Left renal cortex interstitium (tissue), 4 donors: Measurements from ENCODE around the gene PDIA5. TPM values are rescaled to one million over a fixed set of nuclear protein-coding genes. Genes with fewer than 3 reads are reported as not detected.
"Not testable (repeated sequence)": the region's sequence is repeated elsewhere in the genome, so short reads cannot be mapped to it uniquely, and the experiment has no call there.

ENCODE experiments used
- DNase-seq, 4 donors: peaks; one replicate each; pipeline ENCODE4 v3.0.0-alpha.2; 2013; ENCODE audit warnings: low read depth in 4 of 4, low spot score in 2 of 4, missing footprints in 1 of 4
- polyA plus RNA-seq, 4 donors: library from polyadenylated mRNA; unstranded; fragments of 120-200 nt; gene quantifications; one replicate each; pipeline ENCODE4 v1.2.1, GENCODE V29; 2013; ENCODE audit not compliant: insufficient read length in 4 of 4

Gene PDIA5
- polyA plus RNA-seq, 4 donors: 23.4 to 29.8 (median 27.7) TPM

DNA sequence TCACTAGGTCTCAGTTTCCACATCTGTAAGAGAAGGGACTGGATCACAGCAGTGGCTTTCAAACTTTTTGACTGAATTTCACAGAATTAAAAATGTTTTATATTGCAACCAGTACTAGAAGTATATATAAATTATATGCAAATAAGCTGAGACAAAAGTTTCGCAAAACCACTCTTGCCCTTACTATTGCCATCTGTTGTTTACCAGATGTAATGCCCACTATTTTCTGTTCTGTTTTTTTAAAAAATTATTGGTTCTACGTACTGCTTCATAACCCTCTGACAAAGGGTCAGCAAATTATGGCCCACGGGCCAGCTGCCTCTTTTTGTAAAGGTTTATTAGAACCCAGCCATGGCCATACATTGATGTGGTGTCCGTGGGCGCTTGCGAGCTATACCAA lies 44.8 kb downstream of the PDIA5 start:
- DNase-seq: no peak

DNA sequence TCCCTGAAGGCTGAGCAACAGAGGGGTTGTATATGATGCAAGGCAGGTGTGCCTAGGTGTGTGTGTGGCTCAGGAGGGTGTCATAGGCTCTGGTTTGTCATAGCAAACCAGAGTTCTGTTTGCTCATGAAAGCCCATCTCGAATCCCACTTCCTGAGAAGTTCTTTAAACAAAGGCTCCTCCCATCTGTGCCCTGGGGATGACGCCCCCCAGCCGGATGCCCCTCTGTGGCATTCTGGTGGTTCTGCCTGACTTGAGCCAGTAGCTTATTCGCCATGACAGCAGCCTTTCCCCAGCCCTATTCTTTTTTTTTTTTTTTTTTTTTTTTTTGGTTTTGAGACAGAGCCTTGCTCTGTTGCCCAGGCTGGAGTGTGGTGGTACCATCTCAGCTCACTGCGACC lies 45.4 kb downstream of the PDIA5 start:
- no peak for DNase-seq

DNA sequence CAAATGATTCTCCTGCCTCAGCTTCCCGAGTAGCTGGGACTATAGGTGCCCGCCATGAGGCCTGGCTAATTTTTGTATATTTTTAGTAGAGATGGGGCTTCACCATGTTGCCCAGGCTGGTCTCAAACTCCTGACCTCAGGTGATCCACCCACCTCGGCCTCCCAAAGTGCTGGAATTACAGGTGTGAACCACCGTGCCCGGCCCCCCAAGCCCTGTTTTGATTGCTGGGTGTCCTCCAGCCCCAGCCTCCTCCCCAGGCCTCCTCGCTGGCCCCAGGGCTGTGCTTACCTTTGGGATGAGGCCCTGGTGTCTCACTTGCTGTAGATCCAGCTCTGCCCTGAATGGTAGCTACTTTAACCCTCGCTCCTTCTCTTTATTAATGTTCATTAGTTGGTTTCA lies 45.8 kb downstream of the PDIA5 start:
- not testable (repeated sequence) for DNase-seq

DNA sequence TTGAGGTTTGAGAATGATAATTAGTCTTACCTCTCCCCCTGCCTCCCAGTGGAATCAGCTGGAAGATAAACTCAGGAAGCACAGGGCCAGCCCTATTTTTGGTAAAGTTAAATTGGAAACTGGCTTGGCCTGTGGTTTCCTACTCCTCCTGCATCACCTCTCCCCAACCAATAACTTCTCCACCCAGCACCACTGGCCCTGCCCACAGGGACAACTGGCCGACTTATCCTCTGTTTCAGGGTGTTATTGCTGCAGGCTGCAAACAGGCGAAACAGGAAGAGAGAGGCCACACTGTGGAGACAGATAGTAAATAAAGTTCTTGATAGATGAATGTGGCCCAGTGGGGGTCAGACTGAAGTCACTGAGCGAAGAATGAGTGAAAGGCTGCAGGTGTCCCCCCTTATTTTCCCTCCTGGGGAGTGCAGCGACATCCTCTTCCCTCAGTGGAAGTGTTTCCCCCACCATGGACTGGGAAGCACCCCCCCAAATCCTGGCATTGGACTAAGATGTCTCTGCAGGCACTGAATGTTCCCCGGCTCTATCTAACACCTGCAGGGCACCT lies 47.1 kb downstream of the PDIA5 start:
- DNase-seq: no peak

DNA sequence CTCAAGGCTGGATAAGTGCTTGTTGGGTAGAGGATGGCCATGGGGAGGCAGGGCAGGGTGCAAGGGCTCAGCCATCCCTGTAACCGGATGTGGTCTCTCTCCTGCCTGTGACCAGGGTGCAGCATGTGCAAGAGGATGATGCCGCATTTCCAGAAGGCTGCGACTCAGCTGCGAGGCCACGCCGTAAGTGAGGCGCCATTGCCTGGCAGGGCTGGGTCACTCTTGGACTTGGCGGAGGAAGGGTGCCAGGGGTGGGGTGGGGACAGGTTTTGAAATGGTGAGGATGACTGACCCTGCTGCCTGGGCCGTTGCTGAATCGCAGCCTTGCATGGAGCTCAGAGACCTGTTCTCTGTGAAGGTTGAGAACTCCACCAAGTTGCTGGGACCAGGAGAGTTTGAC lies 49.3 kb downstream of the PDIA5 start:
- DNase-seq: no peak

DNA sequence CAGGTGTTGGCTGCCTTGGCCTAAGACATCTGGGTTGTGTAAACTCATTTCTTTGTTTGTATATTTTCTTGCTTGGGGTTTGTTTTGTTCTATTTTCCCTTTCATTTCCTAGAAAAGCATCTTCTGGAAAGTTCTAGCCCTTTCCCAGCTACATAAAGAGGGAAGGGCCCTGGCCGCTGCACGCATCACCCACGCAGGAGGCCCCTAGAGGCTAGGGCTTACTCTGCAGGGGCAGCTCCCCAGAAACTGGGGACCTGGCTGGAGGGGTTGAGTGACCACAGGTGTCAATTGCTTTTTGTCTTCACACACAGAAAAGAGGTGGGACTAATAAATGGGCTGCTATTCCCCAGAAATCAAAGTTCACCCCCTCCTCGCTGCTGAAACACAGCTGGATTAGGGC lies 52.6 kb downstream of the PDIA5 start:
- no peak for DNase-seq

DNA sequence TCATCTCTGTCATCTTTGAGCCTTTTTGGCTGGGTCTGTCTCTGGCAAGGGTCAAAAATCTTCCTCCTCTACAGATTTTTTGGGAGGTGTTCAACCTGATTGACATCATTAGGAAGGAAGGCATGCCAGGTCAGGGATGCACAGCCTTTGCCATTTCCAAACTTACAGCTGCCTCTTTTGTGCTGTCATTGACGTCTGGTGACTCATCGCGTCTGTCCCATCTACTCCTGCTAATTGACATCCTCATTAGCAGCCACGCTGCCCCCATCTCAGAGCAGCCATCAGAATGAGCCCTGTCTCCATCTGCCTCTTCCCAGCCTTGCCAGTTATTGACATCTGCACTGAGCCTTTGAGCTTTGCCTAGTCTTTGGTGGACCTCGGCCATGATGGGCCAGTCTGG lies 53.0 kb downstream of the PDIA5 start:
- DNase-seq: no peak

DNA sequence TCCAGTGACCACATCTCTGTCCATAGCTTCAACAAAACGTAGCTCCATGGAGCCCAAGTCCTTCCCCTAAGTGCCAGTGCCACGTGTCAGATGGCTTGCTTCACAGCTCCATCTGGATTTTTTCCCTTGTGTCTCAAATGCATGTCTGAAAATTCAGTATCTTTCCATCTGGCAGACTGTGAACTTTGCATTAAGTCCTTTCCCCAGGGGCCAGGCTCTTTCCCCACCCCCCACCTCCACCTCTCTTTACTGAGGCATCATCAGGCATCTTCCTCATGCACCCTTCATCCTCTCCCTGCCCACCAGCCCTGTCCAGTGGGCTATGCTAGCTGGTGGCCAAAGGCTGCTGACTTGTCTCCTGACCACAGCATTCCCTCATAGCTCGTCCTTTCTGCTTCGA lies 53.7 kb downstream of the PDIA5 start:
- no peak for DNase-seq

DNA sequence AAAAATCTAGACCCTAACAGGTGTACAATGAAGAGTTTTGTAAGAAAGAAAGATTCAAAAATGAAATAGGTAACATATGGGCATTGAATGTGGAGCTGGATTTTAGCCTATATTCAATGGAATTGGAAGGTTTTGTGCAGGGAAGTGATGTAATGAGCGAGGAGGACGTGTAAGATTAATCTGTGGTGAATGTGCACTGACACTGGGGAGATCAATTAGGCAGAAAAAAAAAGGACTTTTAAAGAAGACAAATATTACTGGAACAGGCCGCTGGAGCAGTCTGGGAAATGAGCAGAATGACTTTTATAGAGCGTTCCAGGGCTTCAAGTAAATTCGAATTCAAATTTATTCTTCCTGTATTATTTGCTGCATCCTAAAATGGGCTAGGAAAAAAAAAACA lies 55.2 kb downstream of the PDIA5 start:
- no peak for DNase-seq

DNA sequence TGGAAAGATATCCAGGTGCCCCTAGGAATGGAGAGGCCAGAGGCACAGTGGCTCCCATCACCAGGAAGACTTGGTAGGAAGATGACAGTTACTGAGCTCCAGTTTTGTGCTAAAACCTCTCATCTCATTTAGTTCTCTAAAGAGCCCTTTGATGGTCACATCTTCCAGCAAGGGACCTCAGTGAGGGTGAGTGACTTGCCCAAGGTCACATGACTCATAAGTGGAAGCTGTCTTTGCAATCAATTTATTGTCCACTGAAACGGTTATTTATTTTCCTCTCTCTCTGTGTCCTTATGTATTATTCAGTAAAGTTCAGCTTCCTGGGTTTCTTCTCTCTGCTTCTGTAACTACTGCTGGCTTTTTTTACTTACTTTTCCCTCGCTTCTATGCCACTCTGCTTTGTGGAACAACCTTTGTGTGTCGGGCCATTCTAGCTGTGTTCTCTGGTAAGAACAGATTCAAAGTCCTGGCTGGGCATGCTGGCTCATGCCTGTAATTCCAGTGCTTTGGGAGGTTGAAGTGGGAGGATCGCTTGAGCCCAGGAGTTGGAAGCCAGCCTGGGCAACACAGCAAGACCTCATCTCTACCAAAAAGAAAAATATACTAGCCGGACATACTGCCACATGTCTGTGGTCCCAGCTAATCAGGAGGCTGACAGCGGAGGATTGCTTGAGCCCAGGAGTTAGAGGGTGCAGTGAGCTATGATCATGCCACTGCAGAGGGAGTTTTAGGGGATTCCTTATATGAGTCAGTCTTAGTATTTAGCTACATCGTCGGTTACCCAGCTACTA lies 55.9 kb downstream of the PDIA5 start:
- no peak for DNase-seq

DNA sequence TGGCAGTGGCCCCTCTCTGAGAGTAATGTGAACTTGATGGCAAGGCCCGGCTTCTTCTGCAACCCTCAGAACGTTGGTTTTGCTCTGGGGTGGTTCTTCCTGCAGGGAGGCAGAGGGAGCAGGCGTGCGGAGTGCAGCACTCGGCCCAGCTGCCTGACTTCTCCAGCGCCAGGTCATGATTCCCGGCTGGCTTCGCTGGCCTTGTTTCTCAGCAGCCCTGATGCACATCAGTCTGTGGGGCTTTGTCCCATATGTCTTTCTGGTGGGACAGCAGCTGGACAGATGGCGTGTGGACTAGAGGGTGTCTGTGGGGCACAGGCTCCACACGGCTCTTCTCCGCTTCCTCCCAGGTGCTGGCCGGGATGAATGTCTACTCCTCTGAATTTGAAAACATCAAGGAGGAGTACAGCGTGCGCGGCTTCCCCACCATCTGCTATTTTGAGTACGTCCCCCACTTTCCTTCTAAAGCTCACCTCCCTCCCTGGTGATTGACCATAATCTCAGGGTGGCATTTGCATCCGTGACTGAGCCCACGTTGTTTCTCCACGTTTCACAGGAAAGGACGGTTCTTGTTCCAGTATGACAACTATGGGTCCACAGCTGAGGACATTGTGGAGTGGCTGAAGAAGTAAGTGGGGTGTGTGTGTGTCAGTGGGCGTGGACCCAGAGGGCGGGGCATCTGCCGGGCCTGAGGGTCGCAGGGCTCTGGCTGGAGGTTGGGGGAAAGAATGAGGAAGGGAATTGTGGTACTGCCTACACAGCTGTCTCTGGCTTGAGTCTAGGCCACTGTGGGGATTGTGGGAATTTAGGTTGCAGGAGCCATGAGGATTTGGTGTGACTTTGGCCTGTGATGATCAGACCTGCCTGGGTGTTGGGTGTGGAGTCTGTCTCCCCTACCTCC lies 57.1 kb downstream of the PDIA5 start:
- DNase-seq: no peak

DNA sequence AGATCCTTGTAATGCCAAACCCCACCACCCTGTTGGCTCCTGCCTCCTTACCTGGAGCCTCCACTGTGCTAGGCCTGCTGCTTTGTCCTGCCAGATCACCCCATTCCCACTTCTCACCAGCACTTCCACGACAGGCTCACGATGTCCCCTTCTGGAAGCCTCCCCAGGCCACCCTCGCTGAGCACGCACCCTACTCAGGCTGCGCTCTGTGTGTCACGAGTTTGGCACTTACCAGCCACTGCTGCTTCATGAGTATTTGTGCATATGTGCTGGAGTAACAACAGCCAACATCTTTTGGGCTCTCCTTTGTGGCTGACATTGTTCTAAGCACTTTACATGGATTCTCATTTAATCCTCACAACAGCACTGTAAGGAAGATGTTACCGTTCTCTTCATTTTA lies 58.1 kb downstream of the PDIA5 start:
- no peak for DNase-seq

DNA sequence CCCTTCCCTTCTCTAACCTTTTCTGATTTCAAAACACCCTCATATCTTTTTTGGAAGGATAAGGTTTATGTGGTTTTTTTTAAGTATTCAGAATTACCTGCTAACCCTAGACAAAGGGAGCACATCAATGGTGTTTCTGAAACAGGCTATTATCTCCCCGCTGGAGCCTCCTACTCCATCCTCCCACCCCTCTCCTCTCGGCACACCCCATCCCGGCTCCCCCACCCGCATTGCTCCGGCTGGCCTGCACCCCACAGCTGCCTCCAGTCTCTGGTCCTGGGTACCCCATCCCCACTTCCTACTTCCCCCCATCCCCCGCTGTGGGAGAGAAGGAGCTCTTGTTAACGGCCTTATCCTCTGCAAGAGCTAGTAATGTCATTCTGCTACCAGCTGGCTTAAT lies 59.2 kb downstream of the PDIA5 start:
- DNase-seq: no peak

DNA sequence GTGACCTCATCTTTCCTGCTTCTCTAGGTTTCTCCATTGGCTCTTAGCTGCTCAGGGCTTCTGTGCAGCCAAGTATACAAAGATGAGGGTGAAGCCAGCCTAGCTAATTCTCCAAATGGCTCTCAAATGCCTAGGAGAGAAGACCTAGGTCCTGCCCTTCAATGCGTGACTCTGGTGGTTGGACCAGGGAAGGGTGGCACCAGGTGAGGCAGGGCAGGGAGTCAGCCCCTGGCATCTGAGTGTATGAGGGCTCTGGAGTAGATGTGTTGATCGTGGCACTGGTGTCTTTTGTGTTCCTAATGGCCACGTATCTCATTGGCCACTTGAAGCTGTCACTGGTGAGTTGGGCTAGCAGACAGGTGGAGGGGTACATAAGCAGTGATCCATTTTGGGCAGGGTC lies 59.8 kb downstream of the PDIA5 start:
- DNase-seq: no peak

DNA sequence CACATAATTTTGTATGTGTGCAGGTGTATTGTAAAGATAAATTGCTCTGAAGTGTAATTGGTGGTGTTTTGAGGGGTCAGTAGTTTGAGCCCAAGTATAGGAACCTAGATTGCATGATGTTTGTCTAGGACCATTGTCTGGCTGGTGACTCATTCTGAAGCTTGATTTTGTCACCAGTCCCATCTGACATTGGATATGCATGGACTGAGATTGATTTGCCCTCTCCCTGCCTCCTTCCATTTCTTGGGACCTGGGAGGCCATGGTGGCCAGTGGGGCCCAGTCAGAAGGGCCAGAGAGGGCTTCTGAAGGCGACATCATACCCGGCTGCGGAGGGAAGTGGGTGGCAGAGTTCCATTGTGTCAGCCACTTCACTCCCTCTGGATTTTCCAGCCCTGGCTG lies 62.3 kb downstream of the PDIA5 start:
- DNase-seq: no peak

DNA sequence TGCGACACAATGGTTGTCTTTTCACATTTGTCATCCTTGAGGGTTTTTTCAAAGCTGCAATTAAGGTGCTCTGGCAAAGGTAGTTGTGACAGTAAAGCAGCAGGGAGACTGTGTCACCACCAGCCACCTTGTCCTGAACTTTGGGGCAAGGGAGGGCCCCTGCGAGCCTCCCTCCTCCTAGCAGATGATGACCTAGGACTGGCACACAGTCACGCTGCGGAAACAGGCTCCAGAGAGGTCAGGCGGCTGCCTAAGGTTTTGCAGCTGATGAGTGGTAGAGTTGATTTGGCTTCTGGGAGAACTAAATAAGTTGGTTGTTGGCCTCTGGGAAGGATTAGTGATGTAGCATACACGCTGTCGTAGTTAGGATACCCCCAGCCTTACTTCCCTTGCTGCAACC lies 62.7 kb downstream of the PDIA5 start:
- no peak for DNase-seq

DNA sequence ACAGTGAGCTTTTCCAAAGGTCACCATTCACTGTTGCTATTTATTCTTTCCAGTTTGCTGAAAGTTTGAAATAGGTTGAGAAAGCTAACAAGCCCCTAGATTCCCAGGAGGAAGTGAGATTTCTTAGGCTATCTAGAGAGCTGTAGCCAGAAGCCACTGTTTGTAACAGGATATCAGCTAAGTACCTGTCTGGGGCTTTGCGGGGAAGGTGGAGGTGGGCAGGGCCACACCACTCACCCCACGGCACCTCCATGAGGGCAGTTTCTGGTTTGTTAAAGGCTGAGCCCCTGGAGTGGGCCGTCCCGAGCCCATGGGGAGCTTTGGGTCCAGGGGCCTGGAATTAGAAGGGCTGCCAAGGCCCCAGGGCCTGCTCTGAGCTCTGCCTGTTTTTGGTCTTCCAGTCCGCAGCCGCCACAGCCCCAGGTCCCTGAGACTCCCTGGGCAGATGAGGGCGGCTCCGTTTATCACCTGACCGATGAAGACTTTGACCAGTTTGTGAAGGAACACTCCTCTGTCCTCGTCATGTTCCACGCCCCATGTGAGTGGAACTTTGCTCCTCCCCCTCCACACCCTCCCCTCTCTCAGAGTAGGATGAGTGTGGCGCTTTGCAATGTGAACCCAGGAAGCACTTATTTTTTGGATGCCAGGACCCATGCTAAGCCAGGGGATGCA lies 63.4 kb downstream of the PDIA5 start:
- DNase-seq: no peak

DNA sequence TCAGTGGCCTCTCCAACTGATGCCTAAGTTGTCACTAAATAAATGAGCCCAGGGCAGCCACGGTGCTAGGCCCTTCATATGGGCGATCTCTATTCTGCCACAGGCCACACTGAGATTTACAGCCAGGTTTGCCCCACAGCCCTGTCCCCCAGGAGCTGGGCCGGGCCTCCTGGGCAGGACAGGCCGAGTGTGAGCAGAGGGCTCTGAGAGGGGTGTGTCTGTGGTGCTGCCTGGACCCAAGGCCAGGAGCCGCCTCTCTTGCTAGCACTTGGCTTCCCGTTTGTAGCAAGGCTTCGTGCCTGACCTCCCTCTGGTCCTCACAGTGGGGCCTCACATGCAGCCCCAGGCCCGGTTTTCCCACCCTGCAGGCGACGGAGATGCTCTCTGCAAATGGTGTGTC lies 67.8 kb downstream of the PDIA5 start:
- no peak for DNase-seq

DNA sequence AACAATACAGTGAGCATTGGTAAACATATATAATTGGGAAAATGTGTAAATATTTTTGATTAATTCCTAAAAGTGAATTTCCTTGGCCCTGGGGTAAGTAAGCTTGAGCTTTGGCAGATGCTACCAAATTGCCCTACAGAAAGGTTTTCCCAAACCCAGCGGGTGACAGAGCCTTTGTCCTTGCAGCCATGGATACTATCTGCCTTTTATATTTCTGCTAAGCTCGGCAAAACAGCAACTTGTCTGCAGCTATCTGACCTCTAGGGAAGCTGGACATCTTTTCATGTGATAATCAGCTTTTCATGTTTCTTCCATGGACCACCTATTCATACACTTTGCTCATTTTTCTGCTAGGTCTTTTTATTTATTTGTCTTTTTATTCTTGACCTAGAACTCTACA lies 70.2 kb downstream of the PDIA5 start:
- DNase-seq: no peak

DNA sequence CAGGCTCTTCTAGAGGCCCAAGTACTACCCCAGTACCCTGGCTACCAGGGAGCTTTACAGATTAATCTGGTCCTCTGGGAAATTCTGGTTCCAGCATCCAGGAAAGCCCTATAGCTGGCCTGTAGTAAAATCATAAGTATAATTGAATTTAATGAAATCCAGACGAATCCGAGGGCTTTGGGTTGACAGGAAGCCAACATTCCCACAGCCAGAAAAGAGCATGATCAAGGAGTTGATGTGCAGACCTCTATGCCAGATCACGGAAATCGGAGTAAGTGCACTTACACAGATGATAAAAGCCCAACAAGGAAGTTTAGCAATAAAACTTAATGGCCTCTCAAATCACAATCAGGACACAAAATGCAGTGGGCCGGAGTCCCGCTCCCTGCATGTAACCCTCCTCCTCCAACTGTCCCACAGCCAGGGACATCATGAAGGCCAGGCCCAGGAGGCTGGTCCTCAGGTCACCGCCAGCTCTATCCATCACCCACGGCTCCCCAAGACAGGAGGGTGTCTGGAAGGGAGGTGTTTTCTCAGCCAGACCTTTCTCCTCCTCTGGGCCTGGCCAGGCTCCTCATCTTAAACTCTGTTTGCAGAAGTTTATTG lies 72.1 kb downstream of the PDIA5 start:
- peak in 1 of 4 donors; percentile 60 for DNase-seq

DNA sequence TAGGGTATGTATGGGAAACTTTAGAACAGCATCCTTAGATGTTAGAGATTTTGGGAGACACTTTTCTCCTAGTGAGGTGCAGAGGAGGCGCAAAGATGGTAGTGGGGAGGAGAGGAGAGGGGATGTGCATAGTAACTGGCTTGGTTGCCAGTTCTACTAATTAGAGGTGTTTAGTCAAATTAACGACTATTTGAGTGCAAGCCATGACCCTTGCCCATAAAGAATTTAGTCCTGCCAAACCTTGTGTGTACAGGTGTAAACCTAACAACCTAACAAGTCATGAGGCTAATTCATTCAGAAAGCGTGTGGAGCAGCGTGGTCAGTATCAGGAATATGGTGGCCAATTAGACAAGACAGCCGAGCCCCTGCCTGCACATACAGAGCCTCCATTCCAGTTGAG lies 72.7 kb downstream of the PDIA5 start:
- no peak for DNase-seq
